ENCODE data around the gene PPP2R5C. TPM values are rescaled to one million over a fixed set of nuclear protein-coding genes. Genes with fewer than 3 reads are reported as not detected.
"Not testable (repeated sequence)": the region's sequence is repeated elsewhere in the genome, so short reads cannot be mapped to it uniquely, and the experiment has no call there.

PPP2R5C gene
- total RNA-seq (100 to 1,000 TPM; 516 to 530 TPM), total RNA-seq (439 to 701 reads per million in 2 donors)

DNA sequence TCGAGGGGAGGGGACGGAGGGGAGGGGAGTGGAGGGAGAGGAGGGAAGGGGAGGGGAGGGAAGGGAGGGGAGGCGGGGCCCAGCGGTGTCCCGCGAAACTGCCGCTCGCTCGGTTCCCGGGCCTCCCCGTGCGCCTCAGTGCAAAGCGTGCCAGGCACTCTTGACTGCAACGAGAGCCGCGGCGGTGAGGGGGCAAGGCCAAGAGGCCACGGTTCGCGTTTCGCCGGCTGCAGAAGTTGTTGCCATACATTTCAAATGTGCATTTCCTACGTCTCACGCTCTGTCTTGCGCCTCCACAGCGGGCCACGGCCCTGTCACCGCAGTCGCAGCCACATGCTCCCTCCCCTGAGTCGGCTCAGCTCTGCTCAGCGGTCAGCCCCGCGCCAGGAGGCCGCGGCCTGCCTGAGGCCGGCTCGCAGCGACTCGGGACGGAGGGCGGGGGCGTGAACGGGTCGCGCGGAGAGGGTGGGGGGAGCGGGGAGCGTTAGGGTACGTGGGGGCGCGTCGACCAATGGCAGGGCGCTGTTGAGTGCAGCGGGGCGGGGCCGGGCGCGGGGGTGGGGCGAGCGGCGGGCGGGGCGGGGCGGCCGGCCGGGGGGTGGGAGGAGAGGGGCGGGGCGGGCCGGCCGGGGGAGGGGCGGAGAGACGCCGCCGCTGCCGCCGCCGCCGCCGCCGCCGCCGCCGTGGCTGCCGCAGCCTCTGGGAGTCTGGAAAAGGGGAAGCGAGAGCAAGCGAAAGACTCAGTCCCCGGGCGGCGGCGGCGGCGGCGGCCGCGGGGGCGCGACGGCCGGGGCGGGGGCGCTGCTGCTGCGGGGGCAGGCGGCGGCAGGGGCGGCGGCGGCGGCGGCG lies at the start of gene PPP2R5C:
Gene PPP2R5C, plus strand, starts transcription at position 678 of the 849 bp plus-strand sequence. CDS start 185 bp downstream, outside the sequence.
- Mint-ChIP-seq H3K27ac (peak within 1 kb of the TSS; percentile 54), H3K4me3 (peak within 1 kb of the TSS; percentile 95), H3K36me3 (ENCODE audit: low read depth) (no peaks in the 10 kb centered on the region), H3K4me1 (peaks cover 43% of the 10 kb centered on the region), H3K27me3 (no peaks in the 10 kb centered on the region)
- DNase-seq (peak; percentile 69 to 87 (median 85)), ATAC-seq (peak; percentile 69)
- H3K9me3 ChIP-seq (ENCODE audit: control insufficient read depth, low read length, poor library complexity, severe bottlenecking) = no peaks in the 10 kb centered on the region

DNA sequence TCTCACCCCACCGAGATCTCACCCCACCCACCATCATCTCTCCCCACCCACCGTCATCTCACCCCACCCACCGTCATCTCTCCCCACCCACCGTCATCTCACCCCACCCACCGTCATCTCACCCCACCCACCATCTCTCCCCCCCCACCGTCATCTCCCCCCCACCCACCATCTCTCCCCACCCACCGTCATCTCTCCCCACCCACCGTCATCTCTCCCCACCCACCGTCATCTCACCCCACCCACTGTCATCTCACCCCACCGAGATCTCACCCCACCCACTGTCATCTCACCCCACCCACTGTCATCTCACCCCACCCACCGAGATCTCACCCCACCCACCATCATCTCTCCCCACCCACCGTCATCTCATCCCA lies 49.7 kb upstream of the PPP2R5C start:
- ATAC-seq; H3K27me3 Mint-ChIP-seq; H3K36me3 Mint-ChIP-seq (ENCODE audit: low read depth); H3K4me3 Mint-ChIP-seq; H3K9me3 ChIP-seq (ENCODE audit: control insufficient read depth, low read length, poor library complexity, severe bottlenecking); DNase-seq; H3K27ac Mint-ChIP-seq: not testable (repeated sequence)
- peaks cover 18% of the 10 kb centered on the region for H3K4me1 Mint-ChIP-seq

DNA sequence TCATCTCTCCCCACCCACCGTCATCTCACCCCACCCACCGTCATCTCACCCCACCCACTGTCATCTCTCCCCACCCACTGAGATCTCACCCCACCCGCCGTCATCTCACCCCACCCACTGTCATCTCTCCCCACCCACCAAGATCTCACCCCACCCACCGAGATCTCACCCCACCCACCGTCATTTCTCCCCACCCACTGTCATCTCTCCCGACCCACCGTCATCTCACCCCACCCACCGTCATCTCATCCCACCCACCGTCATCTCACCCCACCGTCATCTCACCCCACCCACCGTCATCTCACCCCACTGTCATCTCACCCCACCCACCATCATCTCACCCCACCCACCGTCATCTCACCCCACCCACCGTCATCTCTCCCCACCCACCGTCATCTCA lies 49.2 kb upstream of the PPP2R5C start:
- DNase-seq; H3K4me3 Mint-ChIP-seq; ATAC-seq; H3K36me3 Mint-ChIP-seq (ENCODE audit: low read depth); H3K27me3 Mint-ChIP-seq; H3K9me3 ChIP-seq (ENCODE audit: control insufficient read depth, low read length, poor library complexity, severe bottlenecking); H3K27ac Mint-ChIP-seq: not testable (repeated sequence)
- peaks cover 16% of the 10 kb centered on the region for H3K4me1 Mint-ChIP-seq

DNA sequence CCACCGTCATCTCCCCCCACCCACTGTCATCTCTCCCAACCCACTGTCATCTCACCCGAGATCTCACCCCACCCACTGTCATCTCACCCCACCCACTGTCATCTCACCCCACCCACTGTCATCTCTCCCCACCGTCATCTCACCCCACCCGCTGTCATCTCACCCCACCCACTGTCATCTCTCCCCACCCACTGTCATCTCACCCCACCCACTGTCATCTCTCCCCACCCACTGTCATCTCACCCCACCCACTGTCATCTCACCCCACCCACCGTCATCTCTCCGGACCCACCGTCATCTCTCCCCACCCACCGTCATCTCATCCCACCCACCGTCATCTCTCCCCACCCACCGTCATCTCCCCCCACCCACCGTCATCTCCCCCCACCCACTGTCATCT lies 48.4 kb upstream of the PPP2R5C start:
- H3K27ac Mint-ChIP-seq; ATAC-seq; H3K36me3 Mint-ChIP-seq (ENCODE audit: low read depth); H3K27me3 Mint-ChIP-seq; H3K9me3 ChIP-seq (ENCODE audit: control insufficient read depth, low read length, poor library complexity, severe bottlenecking); H3K4me3 Mint-ChIP-seq; DNase-seq: not testable (repeated sequence)
- peaks cover 10% of the 10 kb centered on the region for H3K4me1 Mint-ChIP-seq

DNA sequence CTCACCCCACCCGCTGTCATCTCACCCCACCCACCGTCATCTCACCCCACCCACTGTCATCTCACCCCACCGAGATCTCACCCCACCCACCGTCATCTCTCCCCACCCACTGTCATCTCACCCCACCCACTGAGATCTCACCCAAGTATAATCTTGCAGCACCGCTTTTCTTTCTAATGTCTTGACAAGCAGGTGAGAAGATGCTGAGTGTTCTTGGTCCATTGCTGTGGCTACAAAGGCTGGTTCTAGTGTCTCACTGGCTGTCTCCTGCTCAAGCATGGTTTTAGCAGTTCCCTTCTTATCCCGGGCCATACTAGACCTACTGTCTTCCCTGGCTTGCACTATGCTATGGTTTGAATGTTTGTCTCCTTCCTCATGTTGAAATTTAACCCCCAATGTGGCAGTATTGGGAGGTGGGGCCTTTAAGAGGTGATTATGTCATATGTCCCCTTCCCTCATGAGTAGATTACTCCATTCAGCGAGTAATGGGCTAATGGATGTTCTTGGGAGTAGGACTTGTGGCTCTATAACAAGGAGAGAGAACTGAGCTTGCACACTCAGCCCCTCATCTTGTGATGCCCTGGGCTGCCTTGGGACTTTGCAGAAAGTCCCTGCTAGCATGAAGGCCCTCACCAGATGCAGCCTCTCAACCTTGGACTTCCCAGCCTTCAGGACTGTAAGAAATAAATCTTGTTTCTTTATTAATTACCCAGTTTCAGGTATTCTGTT lies 47.7 kb upstream of the PPP2R5C start:
- ATAC-seq = no peak
- no peak overlapping the region for H3K4me3 Mint-ChIP-seq

DNA sequence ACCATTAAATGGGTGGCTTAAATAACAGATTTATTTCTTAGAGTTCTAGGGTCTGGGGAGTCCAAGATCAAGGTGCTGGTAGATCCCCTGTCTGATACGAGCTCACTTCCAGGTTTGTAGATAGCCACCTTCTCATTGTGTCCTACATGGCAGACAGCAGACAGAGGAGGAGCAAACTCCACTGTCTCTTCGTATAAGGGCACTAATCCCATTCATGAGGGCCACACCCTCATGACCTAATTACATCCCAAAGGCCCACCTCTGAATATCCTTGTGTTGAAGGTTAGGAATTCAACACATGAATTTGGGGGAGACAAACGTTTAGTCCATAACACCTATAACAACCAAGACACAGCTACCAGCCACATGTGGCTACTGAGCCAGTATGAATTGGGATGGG lies 47.1 kb upstream of the PPP2R5C start:
- DNase-seq = no peak
- Mint-ChIP-seq H3K36me3 (ENCODE audit: low read depth) (no peaks in the 10 kb centered on the region), H3K4me1 (peaks cover 15% of the 10 kb centered on the region)

More for the DNA sequence above, 47.7 kb upstream of the PPP2R5C start:
- H3K36me3 Mint-ChIP-seq (ENCODE audit: low read depth) = no peaks in the 10 kb centered on the region
- no peaks in the 10 kb centered on the region for H3K9me3 ChIP-seq (ENCODE audit: control insufficient read depth, low read length, poor library complexity, severe bottlenecking)
- H3K27ac Mint-ChIP-seq = peak overlapping the region; percentile 39
- H3K27me3 Mint-ChIP-seq = no peaks in the 10 kb centered on the region
- H3K4me1 Mint-ChIP-seq = peaks cover 10% of the 10 kb centered on the region
- DNase-seq = no peak

DNA sequence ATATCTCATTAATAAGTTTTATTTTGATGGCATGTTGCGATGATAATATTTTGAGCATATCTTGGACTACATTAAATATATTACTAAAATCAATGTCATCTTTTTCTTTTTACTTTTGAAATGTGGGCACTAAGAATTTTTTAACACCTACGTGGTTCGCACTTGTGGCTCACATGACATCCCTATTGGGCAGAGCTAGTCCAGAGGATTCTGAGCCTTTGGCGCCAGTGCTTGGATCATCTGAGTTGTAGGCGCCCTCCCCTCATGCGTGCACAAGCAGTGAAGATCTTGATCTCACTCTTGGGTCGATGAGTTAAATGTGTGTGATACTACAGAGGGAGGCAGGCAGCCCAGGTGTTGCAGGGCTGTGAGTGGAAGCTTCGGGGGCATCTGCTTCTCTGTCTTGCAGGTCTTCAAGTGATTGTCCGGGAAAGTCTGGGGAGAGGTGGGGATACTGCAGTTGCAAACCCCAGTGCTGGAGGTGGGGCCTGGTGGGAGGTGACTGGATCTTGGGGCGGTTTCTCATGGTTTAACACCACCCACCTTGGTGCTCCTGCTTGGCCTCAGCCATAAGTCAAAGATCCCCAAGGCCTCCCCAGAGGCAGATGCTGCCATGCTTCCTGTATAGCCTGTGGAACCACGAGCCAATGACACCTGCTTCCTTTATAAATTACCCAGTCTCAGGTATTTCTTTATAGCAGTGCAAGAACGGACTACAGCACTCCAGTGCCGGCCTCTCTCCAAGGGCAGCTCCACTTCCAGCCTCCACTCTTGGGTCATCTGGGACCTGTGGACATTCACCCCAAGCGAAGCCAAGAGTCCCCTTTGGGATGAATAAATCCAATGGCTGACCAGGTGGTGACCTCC lies 46.1 kb upstream of the PPP2R5C start:
- no peak for DNase-seq
- ATAC-seq = no peak
- H3K4me3 Mint-ChIP-seq = no peak overlapping the region

More for the DNA sequence above, 47.1 kb upstream of the PPP2R5C start:
- no peak overlapping the region for H3K4me3 Mint-ChIP-seq
- H3K27me3 Mint-ChIP-seq = no peaks in the 10 kb centered on the region
- H3K27ac Mint-ChIP-seq = peak overlapping the region; percentile 54
- H3K9me3 ChIP-seq (ENCODE audit: control insufficient read depth, low read length, poor library complexity, severe bottlenecking) = no peaks in the 10 kb centered on the region
- ATAC-seq = no peak

DNA sequence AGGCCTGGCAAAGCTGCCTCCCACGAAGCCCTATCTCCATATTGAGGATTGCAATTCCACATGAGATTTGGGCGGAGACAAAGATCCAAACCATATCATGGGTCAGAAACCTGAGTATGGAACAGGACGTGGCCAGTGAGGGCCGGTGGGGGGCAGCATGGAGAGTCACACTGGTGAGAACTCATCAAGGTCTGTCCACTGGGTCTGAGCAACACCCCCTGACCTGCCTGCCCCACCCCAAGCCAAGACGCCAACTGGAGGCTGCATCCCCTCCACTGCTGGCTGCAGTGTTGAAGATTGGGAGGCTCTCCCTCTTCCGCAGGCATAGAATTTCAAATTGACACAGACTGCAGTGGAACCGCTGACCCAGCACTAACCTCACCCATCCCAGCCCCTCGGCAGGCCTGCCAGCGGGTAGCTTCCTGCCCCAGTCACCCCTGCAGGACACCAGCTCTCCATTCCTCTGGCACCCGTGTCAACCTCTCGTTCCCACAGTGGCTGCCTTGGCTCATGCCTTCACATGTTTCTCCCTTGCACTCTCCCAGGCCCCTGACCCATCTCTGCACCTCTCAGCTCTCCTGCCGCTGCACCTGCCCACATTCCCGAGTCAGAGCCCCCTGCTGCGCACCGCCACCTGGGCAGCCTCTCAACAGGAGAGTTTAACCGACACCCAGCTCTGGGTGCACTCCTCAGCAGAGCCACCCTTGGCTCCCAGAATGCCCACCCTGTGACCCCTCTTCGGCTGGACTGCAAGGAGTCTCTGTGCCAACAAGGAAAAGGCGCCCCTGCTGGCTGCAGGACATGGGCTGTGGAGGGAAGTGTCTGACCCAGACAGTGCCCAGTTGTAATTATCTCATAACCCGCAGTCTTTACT lies 45.2 kb upstream of the PPP2R5C start:
- Mint-ChIP-seq H3K27ac (peak overlapping the region; percentile 54), H3K36me3 (ENCODE audit: low read depth) (no peaks in the 10 kb centered on the region), H3K4me1 (peaks cover 24% of the 10 kb centered on the region), H3K4me3 (peak overlapping the region; percentile 68), H3K27me3 (no peaks in the 10 kb centered on the region)
- ATAC-seq (no peak), DNase-seq (no peak)
- no peaks in the 10 kb centered on the region for H3K9me3 ChIP-seq (ENCODE audit: control insufficient read depth, low read length, poor library complexity, severe bottlenecking)

More for the DNA sequence above, 46.1 kb upstream of the PPP2R5C start:
- Mint-ChIP-seq H3K27me3 (no peaks in the 10 kb centered on the region), H3K36me3 (ENCODE audit: low read depth) (no peaks in the 10 kb centered on the region), H3K27ac (peak overlapping the region; percentile 54), H3K4me1 (peaks cover 22% of the 10 kb centered on the region)
- H3K9me3 ChIP-seq (ENCODE audit: control insufficient read depth, low read length, poor library complexity, severe bottlenecking) = no peaks in the 10 kb centered on the region

DNA sequence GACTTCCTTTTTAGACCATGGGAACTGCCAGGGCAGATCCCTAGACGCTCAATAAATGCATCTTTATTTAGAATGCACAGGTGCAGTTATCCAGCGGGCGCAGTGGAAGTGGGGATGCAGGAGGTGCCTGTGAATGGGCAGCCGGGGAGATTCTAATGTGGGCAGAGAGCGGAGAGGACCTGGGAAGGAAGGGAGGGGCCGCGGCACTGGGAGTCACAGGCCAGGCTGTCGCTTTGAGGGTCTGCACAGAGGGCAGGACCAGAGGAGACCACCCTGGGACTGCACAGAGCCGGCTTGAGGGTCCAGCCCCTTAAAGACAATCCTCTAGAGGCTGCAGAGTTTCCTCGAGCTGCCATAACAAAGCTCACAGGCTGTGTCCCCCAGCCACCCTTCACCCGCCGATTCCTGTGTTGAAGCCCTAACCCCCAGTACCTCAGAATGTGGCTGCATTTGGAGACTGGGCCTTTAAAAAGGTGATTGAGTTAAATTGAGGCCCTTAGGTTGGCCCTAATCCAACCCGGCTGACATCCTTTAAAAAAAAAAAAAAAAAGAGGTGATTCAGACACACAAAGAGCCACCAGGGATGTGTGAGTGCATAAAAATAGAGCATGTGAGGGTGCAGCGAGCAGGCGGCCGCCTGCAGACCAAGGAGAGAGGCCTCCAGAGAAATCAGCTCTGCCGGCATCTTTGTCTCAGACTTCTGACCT lies 44.4 kb upstream of the PPP2R5C start:
- Mint-ChIP-seq H3K36me3 (ENCODE audit: low read depth) (no peaks in the 10 kb centered on the region), H3K4me1 (peaks cover 30% of the 10 kb centered on the region), H3K4me3 (no peak overlapping the region), H3K27me3 (no peaks in the 10 kb centered on the region), H3K27ac (peak overlapping the region; percentile 54)
- DNase-seq (no peak), ATAC-seq (no peak)
- H3K9me3 ChIP-seq (ENCODE audit: control insufficient read depth, low read length, poor library complexity, severe bottlenecking) = no peaks in the 10 kb centered on the region

DNA sequence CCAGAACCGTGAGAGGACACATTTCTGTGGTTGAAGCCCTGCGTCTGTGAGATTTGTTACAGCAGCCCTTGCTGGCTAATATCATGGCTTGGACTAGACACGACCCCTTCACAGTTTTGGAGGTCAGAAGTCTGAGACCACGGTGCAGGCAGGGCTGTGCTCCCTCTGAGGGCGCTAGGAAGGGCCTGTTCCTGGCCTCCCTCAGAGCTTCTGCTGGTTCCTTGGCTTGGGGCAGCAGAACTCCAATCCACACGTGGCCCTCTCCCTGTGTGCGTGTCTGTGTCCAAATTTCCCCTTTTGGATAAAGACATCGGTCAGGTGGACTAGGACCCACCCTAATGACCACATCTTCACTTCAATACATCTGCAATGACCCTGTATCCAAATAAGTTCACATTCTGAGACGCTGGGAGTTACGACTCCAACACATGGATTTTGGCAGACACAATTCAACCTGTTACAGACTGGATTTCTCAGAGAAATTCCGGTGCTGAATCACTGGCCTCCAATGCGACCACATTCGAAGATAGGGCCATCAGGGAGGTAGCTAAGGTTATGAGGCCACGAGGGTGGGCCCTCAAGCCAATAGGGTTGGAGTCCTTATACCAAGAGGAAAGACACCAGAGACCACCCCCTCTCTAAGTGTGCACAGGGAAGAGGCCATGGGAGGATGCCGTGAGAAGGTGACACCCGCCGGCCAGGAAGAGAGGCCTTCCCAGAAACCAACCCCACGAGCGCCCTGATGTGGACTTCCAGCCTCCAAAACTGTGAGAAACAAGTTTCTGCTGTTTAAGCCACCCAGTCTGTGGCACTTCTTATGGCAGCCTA lies 43.6 kb upstream of the PPP2R5C start:
- Mint-ChIP-seq H3K27ac (peak overlapping the region; percentile 100), H3K4me1 (peaks cover 37% of the 10 kb centered on the region), H3K4me3 (no peak overlapping the region), H3K36me3 (ENCODE audit: low read depth) (no peaks in the 10 kb centered on the region), H3K27me3 (no peaks in the 10 kb centered on the region)
- ATAC-seq = no peak
- H3K9me3 ChIP-seq (ENCODE audit: control insufficient read depth, low read length, poor library complexity, severe bottlenecking) = no peaks in the 10 kb centered on the region
- no peak for DNase-seq

DNA sequence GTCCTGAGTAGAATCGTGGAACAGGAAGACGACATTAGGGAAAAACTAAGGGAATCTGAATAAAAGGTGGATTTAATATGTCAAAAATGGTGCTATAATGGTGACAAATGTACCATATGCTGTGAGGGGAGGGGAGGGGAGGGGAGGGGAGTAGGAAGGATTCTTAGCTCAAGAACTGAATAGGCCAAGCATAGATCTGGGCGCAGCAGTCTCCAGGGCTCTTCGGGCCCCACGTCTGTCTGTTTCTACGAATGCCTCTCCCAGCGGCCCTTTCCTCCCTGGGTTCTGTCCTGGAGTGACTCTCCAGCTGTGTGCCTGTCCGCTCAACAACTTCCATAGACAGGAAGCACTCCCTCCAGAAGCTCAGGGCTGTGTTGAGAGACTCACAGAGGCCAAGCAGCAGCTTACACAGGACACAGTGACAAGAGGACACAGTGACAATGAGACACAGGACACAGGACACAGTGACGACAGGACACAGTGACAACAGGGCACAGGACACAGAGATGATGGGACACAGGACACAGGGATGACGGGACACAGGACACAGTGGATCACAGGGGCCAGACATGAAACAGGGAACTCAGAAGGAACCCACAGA lies 42.4 kb upstream of the PPP2R5C start:
- ATAC-seq = no peak
- DNase-seq = no peak
- peaks cover 40% of the 10 kb centered on the region for H3K4me1 Mint-ChIP-seq

More for the DNA sequence above, 42.4 kb upstream of the PPP2R5C start:
- Mint-ChIP-seq H3K27ac (peak overlapping the region; percentile 100), H3K36me3 (ENCODE audit: low read depth) (no peaks in the 10 kb centered on the region), H3K4me3 (no peak overlapping the region), H3K27me3 (no peaks in the 10 kb centered on the region)
- H3K9me3 ChIP-seq (ENCODE audit: control insufficient read depth, low read length, poor library complexity, severe bottlenecking) = no peaks in the 10 kb centered on the region

Data from T-helper 17 cell (primary cell).